HepG2 (cell line): ENCODE data around the gene PTCH1. TPM values are rescaled to one million over a fixed set of nuclear protein-coding genes. Genes with fewer than 3 reads are reported as not detected.

Source experiments
- ATAC-seq: fragments of 200-7000 bp; cut with Tn5 transposase; 3 replicates; pipeline ENCODE4 v1.9.1; 2020; ENCODE audit warnings: mild to moderate bottlenecking, moderate library complexity
- BruUV-seq: library from RNA; stranded (reverse); fragments of 400-500 nt; replicated peaks from 2 replicates; lab custom pipeline; 2021; lab: Mats Ljungman, UMichigan
- CTCF ChIA-PET: fragments of 300-600 bp; formaldehyde crosslinking; extraction: SDS; loops from one replicate; lab custom pipeline; 2021; ENCODE audit warnings: low total read pairs, inconsistent platforms, low intra/inter-chr PET ratio; lab: Yijun Ruan, JAX
- POLR2A ChIA-PET: fragments of 350-600 bp; sonication (Branson Sonifier 250); formaldehyde crosslinking; loops from one replicate; lab custom pipeline; 2020; ENCODE audit warnings: antibody characterized with exemption, inconsistent platforms; lab: Yijun Ruan, JAX
- DNase-seq: peaks from one replicate; pipeline ENCODE4 v3.0.0-alpha.2; 2015; ENCODE audit warnings: low spot score
- FAIRE-seq: peaks from 3 replicates; lab custom pipeline; 2011; peaks lifted over from hg19 to GRCh38; lab: Jason Lieb, UNC
- H2AFZ ChIP-seq: one replicate; pipeline ENCODE4 v1.6.1; 2011; ENCODE audit warnings: low read length, inconsistent platforms
- H3K27ac ChIP-seq: fragments of 300-600 bp; 3 replicates; pipeline ENCODE4 v1.8.0; 2011; ENCODE audit warnings: mixed run types, mild to moderate bottlenecking, mixed read lengths, low read length, inconsistent platforms; ENCODE audit not compliant: insufficient read depth; ENCODE audit errors: extremely low read length
- H3K27me3 ChIP-seq, 2 experiments: fragments of 200-600 bp in 1 of 2; 2 replicates in 1 of 2; 3 replicates in 1 of 2; pipeline versions ENCODE4 v1.6.0 to v1.8.0; 2011; ENCODE audit warnings: low read length in 2 of 2, mild to moderate bottlenecking in 2 of 2, moderate library complexity in 2 of 2, inconsistent platforms in 1 of 2; ENCODE audit not compliant: insufficient read depth in 2 of 2, control insufficient read depth in 1 of 2
- H3K36me3 ChIP-seq, 2 experiments: fragments of 200-600 bp in 1 of 2; replicated peaks in 1 of 2; 2 replicates in 1 of 2; 3 replicates in 1 of 2; pipeline versions ENCODE4 v1.5.1 to v1.8.0; 2011; ENCODE audit warnings: low read length in 2 of 2, inconsistent platforms in 1 of 2; ENCODE audit not compliant: insufficient read depth in 2 of 2, control insufficient read depth in 1 of 2
- H3K4me1 ChIP-seq: 2 replicates; pipeline ENCODE4 v1.5.1; 2012; ENCODE audit warnings: low read length, inconsistent platforms; ENCODE audit not compliant: insufficient read depth
- H3K4me2 ChIP-seq: 2 replicates; pipeline ENCODE4 v1.6.0; 2011; ENCODE audit warnings: low read depth, low read length, inconsistent platforms
- H3K4me3 ChIP-seq, 3 experiments: fragments of 200-600 bp in 1 of 3; sonication (generic), shearing (Covaris generic) in 1 of 3; replicated peaks in 1 of 3; 2 replicates each; pipeline ENCODE4 v1.5.1; 2011 to 2016; ENCODE audit warnings: low read length in 3 of 3, inconsistent platforms in 2 of 3, low read depth in 2 of 3, mild to moderate bottlenecking in 2 of 3, control low read depth in 1 of 3, mixed read lengths in 1 of 3; ENCODE audit not compliant: insufficient read depth in 1 of 3
- H3K79me2 ChIP-seq: one replicate; pipeline ENCODE4 v1.6.1; 2011; ENCODE audit warnings: low read length, inconsistent platforms; ENCODE audit not compliant: insufficient read depth
- H3K9ac ChIP-seq: 2 replicates; pipeline ENCODE4 v1.6.0; 2011; ENCODE audit warnings: mild to moderate bottlenecking, low read depth, low read length, inconsistent platforms; ENCODE audit not compliant: insufficient read depth
- H3K9me3 ChIP-seq: 2 replicates; pipeline ENCODE4 v1.5.1; 2012; ENCODE audit warnings: mild to moderate bottlenecking, low read length
- H4K20me1 ChIP-seq: 2 replicates; pipeline ENCODE4 v1.6.0; 2011; ENCODE audit warnings: inconsistent platforms, mild to moderate bottlenecking, low read length, moderate library complexity; ENCODE audit not compliant: insufficient read depth
- CAMTA2 ChIP-seq: sonication (generic); formaldehyde crosslinking; IDR thresholded peaks from 2 replicates; pipeline ENCODE4 v1.4.0; 2020; ENCODE audit warnings: mild to moderate bottlenecking, missing genetic modification reagents, borderline replicate concordance
- KLF13 ChIP-seq: sonication (generic); formaldehyde crosslinking; IDR thresholded peaks from 2 replicates; pipeline ENCODE4 v1.4.0; 2020; ENCODE audit warnings: mild to moderate bottlenecking, missing genetic modification reagents
- MEF2D ChIP-seq: sonication (generic); formaldehyde crosslinking; IDR thresholded peaks from 2 replicates; pipeline ENCODE4 v1.5.1; 2020; ENCODE audit warnings: mild to moderate bottlenecking, missing genetic modification reagents
- MEIS1 ChIP-seq: sonication (generic); formaldehyde crosslinking; IDR thresholded peaks from 2 replicates; pipeline ENCODE4 v1.9.0; 2021; ENCODE audit warnings: mild to moderate bottlenecking, missing genetic modification reagents, moderate library complexity, borderline replicate concordance
- POLR2G ChIP-seq: fragments of 200-400 bp; formaldehyde crosslinking; IDR thresholded peaks from 2 replicates; pipeline ENCODE4 v1.6.1; 2018; ENCODE audit warnings: mild to moderate bottlenecking, low read depth, low read length, moderate library complexity
- SSRP1 ChIP-seq: IDR thresholded peaks from 2 replicates; pipeline ENCODE4 v1.6.1; 2016; ENCODE audit warnings: control low read depth
- STAT6 ChIP-seq: sonication (generic); formaldehyde crosslinking; IDR thresholded peaks from 2 replicates; pipeline ENCODE4 v1.4.0; 2020; ENCODE audit warnings: missing genetic modification reagents, mild to moderate bottlenecking, borderline replicate concordance
- ZFP36L1 ChIP-seq: sonication (generic); formaldehyde crosslinking; IDR thresholded peaks from 2 replicates; pipeline ENCODE4 v1.8.0; 2022; ENCODE audit warnings: mild to moderate bottlenecking, missing genetic modification reagents, moderate library complexity
- ZFP91 ChIP-seq: sonication (generic); formaldehyde crosslinking; IDR thresholded peaks from 2 replicates; pipeline ENCODE4 v1.9.0; 2022; ENCODE audit warnings: missing genetic modification reagents, mild to moderate bottlenecking, borderline replicate concordance
- ZNF609 ChIP-seq: sonication (generic); formaldehyde crosslinking; IDR thresholded peaks from 2 replicates; pipeline ENCODE4 v1.4.0; 2020; ENCODE audit warnings: mild to moderate bottlenecking, missing genetic modification reagents, borderline replicate concordance
- ZNF879 ChIP-seq: sonication (generic); formaldehyde crosslinking; IDR thresholded peaks from 2 replicates; pipeline ENCODE4 v1.8.1; 2023; ENCODE audit warnings: missing genetic modification reagents
- ZUFSP ChIP-seq: sonication (generic); formaldehyde crosslinking; IDR thresholded peaks from 2 replicates; pipeline ENCODE4 v1.9.0; 2021; ENCODE audit warnings: missing genetic modification reagents, mild to moderate bottlenecking, borderline replicate concordance
- WGBS: methylation state at CpG from one replicate; pipeline ENCODE4 v1.1.6; 2017; ENCODE audit warnings: low lambda C conversion rate; 5-methylcytosine and 5-hydroxymethylcytosine counted together
- in situ Hi-C: cut with HindIII; loops from 2 replicates; pipeline ENCODE4 v1.10.0; 2017; ENCODE audit warnings: low pct_unique_long_range_greater_than_20kb; ENCODE audit not compliant: extremely low pct_ligation_motif_present
- intact Hi-C: fragments of 100-400 bp; cut with micrococcal nuclease; formaldehyde crosslinking; loops from one replicate; pipeline ENCODE4 v1.10.0; 2022; ENCODE audit not compliant: unreplicated experiment
- polyA plus RNA-seq, 8 experiments: library from polyadenylated mRNA; depleted of rRNA in 3 of 8; stranded (reverse) in 7 of 8; unstranded in 1 of 8; fragments of >200 nt; fragmentation: Illumina TruSeq in 4 of 8; extraction: Trizol in 4 of 8; gene quantifications; 2 replicates each; pipeline versions ENCODE4 v1.2.1 to v1.2.3, GENCODE V29; 2011 to 2016; ENCODE audit warnings: low read depth in 4 of 8, missing spikeins in 1 of 8, mixed read lengths in 1 of 8; ENCODE audit not compliant: insufficient read depth in 1 of 8
- total RNA-seq, 5 experiments: library from RNA; depleted of rRNA; stranded (reverse); fragments of >200 nt; fragmentation: Illumina TruSeq; extraction: Trizol; gene quantifications; 2 replicates each; pipeline ENCODE4 v1.2.3, GENCODE V29; 2016; ENCODE audit warnings: low read depth in 1 of 5

Gene PTCH1
- total and polyA plus RNA-seq, 2 of the 13 experiments (the other 11 are each of a cell fraction or from before 2014, with no cell fraction given): 2.8 to 3.9 TPM

GRCh38 chr9:95446984-95447383, 69.8 kb downstream of the PTCH1 start (continued):
- TF ChIP-seq ZNF609 (no peak), STAT6 (CRISPR knock-in tag) (no peak), MEIS1 (CRISPR knock-in tag) (no peak), ZFP36L1 (CRISPR knock-in tag) (no peak)
- TF ChIP-seq, all 625 proteins: peak for 0

- no peak overlapping the region for H3K4me3 ChIP-seq
- BruUV-seq: no TSS peak
- POLR2A ChIA-PET: no interaction called here
- ATAC-seq: no peak
- no peak overlapping the region for H2AFZ ChIP-seq
- WGBS: 93% methylated on average over 3 of the region's 5 CpGs
- CTCF ChIA-PET: no interaction called here
- peaks cover 19 to 49% of the 10 kb centered on the region in 2 experiments for H3K36me3 ChIP-seq
- H3K4me1 ChIP-seq: no peaks in the 10 kb centered on the region
- H3K9me3 ChIP-seq: no peaks in the 10 kb centered on the region
- in situ Hi-C loops (no loop called here), intact Hi-C loops (no loop called here)
- DNase-seq: no peak
- H3K79me2 ChIP-seq: no peaks in the 10 kb centered on the region
- no peak overlapping the region for H3K4me2 ChIP-seq
- H3K27me3 ChIP-seq: no peaks in the 10 kb centered on the region
- no peak overlapping the region for H3K9ac ChIP-seq
- H4K20me1 ChIP-seq: no peaks in the 10 kb centered on the region
- FAIRE-seq: no peak
- no peak overlapping the region for H3K27ac ChIP-seq
- TF ChIP-seq MEF2D (no peak), KLF13 (CRISPR knock-in tag) (no peak), CAMTA2 (CRISPR knock-in tag) (no peak), ZFP91 (no peak), POLR2G (no peak), ZUFSP (CRISPR knock-in tag) (no peak), SSRP1 (CRISPR knock-in tag) (no peak), ZNF879 (CRISPR knock-in tag) (no peak)
Observed at GRCh38 chr9:95446259-95446658, 70.5 kb downstream of the PTCH1 start.
